Brain microvascular endothelial cell (primary cell): ENCODE data around the gene CACNA1H.

Experiments used
- DNase-seq: peaks from one replicate; pipeline ENCODE4 v3.0.0-alpha.2; 2020
- H3K27ac ChIP-seq: fragments of 250-450 bp; sonication (Bioruptor Pico); 2 replicates; pipeline ENCODE4 v1.5.1; 2020; ENCODE audit warnings: mild to moderate bottlenecking, moderate library complexity
- H3K27me3 ChIP-seq: fragments of 250-450 bp; sonication (Bioruptor Pico); replicated peaks from 2 replicates; pipeline ENCODE4 v1.5.1; 2020; ENCODE audit warnings: mild to moderate bottlenecking
- H3K36me3 ChIP-seq: fragments of 250-450 bp; sonication (Bioruptor Pico); replicated peaks from 2 replicates; pipeline ENCODE4 v1.5.1; 2020; ENCODE audit warnings: mild to moderate bottlenecking
- H3K4me3 ChIP-seq: 2 replicates; pipeline ENCODE4 v1.5.1; 2011; ENCODE audit warnings: low read depth, mild to moderate bottlenecking, control low read depth, low read length, moderate library complexity
- in situ Hi-C: cut with HindIII; loops from 2 replicates; pipeline ENCODE4 v1.10.0; 2017; ENCODE audit warnings: low sequenced_read_pairs, low pct_ligation_motif_present
- TF ChIP-seq, protein P1 (sequence below): IDR thresholded peaks from 2 replicates; pipeline ENCODE4 v1.5.1; 2011; ENCODE audit warnings: low read depth, mild to moderate bottlenecking, moderate library complexity, low read length, control low read depth, inconsistent platforms; ENCODE audit errors: missing control alignments

Gene CACNA1H

DNA sequence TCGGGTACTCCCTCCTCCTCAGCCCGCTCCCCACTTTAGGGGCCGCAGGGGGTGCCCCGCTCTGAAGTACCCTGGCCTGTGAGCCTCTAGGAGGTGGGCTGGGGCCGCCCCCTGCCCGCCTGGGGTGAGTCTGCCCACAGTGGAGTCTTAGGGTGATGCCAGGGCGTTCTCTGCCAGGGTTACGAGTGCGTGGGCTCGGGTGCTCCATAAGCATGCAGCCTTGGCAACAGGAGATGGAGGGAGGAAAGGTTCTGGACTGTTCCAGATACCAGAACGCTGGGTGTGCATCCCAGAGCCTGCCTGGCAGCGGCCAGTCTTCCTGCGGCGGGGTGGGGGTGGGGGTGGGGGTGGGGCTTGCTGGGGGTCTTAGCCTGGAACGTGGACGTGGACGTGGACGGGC lies 15.9 kb downstream of the CACNA1H start:
- TF ChIP-seq, protein P1, sequence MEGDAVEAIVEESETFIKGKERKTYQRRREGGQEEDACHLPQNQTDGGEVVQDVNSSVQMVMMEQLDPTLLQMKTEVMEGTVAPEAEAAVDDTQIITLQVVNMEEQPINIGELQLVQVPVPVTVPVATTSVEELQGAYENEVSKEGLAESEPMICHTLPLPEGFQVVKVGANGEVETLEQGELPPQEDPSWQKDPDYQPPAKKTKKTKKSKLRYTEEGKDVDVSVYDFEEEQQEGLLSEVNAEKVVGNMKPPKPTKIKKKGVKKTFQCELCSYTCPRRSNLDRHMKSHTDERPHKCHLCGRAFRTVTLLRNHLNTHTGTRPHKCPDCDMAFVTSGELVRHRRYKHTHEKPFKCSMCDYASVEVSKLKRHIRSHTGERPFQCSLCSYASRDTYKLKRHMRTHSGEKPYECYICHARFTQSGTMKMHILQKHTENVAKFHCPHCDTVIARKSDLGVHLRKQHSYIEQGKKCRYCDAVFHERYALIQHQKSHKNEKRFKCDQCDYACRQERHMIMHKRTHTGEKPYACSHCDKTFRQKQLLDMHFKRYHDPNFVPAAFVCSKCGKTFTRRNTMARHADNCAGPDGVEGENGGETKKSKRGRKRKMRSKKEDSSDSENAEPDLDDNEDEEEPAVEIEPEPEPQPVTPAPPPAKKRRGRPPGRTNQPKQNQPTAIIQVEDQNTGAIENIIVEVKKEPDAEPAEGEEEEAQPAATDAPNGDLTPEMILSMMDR: no peak
- in situ Hi-C loops: no loop called here
- no peaks in the 10 kb centered on the region for H3K27me3 ChIP-seq
- no peaks in the 10 kb centered on the region for H3K36me3 ChIP-seq
- H3K4me3 ChIP-seq: no peak overlapping the region
- no peak overlapping the region for H3K27ac ChIP-seq
- DNase-seq: no peak

DNA sequence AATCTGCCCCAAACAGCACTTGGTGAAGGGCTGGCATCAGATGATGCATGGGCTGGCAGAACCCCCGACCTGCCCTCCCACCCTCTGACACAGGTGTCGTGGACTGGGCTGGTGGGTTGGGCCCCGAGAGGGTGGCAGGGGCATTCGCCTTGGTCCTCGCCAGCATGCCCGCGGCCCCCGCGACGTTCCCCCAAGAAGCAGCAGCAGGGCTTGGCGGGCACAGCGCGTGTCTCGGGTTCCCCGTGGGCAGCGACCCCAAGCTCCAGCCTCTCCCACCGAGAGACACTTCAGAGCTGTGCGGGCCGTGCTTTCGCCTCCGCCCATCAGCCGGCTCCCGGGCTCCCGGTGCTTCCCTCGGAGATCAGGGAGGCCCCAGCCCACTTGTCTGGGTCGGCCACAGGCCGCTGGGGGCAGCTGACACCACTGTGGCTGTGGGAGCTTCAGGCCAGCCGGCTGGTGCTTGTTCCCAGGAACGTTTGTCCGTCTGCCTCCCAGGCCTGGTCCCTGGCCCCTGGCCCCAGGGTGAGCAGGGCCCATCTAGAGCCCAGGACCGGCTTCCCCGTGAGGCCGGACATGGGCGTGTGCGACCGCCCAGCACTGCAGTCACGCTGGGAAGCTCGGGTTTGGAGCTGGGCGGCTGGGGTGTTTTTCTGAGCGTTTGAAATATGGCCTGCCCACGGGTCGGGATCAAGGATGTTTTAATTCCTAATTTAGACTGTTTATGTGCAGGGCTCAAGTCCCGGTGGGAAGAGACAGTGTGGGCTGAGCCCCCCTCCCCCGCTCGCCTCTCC lies 16.6 kb downstream of the CACNA1H start:
- TF ChIP-seq, protein P1: peak; percentile 12
- Histone ChIP-seq H3K36me3 (no peaks in the 10 kb centered on the region), H3K27me3 (no peaks in the 10 kb centered on the region), H3K27ac (no peak overlapping the region), H3K4me3 (no peak overlapping the region)
- DNase-seq: no peak
- in situ Hi-C loops: no loop called here

DNA sequence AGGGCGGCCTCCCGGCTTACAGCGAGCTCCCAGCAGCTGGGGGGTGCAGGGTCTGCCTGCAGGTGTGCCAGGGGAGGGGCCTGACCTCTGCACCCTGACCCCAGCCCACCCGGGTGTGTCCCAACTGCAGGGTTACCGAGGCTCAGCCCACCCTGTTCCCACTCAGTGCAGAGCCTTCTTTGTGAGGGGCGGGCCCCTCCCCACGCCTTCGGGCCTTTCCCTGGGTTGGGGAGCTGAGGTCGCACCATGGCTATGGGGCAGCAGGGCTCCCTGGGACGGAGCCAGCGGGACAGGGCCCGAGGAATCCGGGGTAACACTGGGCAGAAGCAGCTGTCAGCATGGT lies 17.1 kb downstream of the CACNA1H start:
- Histone ChIP-seq H3K27ac (no peak overlapping the region), H3K4me3 (no peak overlapping the region), H3K27me3 (no peaks in the 10 kb centered on the region), H3K36me3 (no peaks in the 10 kb centered on the region)
- no peak for DNase-seq
- in situ Hi-C loops: no loop called here
- TF ChIP-seq, protein P1: no peak

DNA sequence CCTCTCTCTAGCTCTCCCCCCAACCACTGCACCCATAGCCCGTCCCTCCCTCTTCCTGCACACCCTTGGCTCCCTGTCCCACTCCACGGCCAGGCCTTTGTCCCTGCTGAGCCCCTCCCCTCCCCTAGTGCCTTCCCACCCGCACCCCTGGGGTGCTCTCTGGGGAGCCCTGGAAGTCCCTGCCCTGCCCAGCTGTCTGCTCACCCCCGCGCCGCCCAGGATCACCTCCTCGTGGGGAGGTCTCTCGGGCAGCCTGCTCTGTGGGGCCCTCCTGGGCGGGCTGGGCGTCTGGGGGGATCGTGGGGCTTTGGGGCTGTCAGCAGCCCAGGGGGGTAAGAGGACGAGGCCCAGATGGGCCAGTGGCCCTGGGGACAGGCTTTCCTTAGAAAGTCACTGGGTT lies 18.1 kb downstream of the CACNA1H start:
- TF ChIP-seq, protein P1: no peak
- no peak overlapping the region for H3K27ac ChIP-seq
- H3K36me3 ChIP-seq: no peaks in the 10 kb centered on the region

DNA sequence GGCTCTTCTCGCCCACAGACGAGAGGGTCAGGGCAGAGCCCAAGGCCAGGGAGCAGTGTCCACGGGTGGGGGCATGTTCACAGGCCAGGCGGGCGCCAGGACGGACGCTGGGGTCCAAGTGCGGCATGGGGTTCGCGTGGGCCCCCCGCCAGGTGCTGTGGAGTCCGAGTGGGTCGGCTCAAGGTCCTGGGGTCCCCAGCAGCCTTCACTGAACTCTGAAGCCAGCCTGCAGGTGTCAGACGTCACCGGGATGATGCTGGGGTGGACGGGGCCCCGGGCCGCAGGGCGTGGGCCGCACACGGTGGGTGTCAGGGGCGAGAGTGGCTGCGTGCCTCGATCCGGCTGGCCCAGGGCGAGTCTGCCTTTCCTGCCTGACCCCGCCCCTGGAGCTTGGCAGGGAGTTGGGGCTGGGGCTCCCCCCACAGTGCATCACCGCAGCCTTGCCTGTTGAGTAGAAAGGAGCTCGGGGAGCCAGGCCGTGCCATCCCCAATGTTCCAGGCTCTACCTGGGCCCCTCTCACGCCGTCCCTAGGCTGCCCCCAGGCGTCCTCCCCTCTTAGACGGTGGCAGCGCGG lies 19.0 kb downstream of the CACNA1H start:
- H3K27me3 ChIP-seq: no peaks in the 10 kb centered on the region

More for the DNA sequence above, 18.1 kb downstream of the CACNA1H start:
- no peak for DNase-seq
- in situ Hi-C loops: no loop called here
- no peaks in the 10 kb centered on the region for H3K27me3 ChIP-seq
- H3K4me3 ChIP-seq: no peak overlapping the region

More for the DNA sequence above, 19.0 kb downstream of the CACNA1H start:
- no peak overlapping the region for H3K27ac ChIP-seq
- no peak for DNase-seq
- in situ Hi-C loops: no loop called here
- no peak overlapping the region for H3K4me3 ChIP-seq
- TF ChIP-seq, protein P1: no peak
- H3K36me3 ChIP-seq: no peaks in the 10 kb centered on the region
